Endothelial cell of umbilical vein (primary cell): ENCODE results near the gene PSENEN.

Source experiments
- EZH2 ChIP-seq: IDR thresholded peaks from 2 replicates; pipeline ENCODE4 v1.6.1; 2012; ENCODE audit warnings: borderline replicate concordance, low read depth, mild to moderate bottlenecking, moderate library complexity, low read length, inconsistent platforms; ENCODE audit not compliant: severe bottlenecking
- GATA2 ChIP-seq: IDR thresholded peaks from 2 replicates; pipeline ENCODE4 v1.7.0; 2011; ENCODE audit warnings: low read depth, mild to moderate bottlenecking, moderate library complexity, mixed read lengths, low read length; ENCODE audit not compliant: insufficient read length, insufficient read depth
- MYC ChIP-seq: IDR thresholded peaks from one replicate; pipeline ENCODE4 v1.6.1; 2011; ENCODE audit warnings: mild to moderate bottlenecking, low read depth, low read length
- POLR2A ChIP-seq: IDR thresholded peaks from 2 replicates; pipeline ENCODE4 v1.6.1; 2012; ENCODE audit warnings: low read depth, mild to moderate bottlenecking, control low read depth, low read length
- POLR2AphosphoS5 ChIP-seq: IDR thresholded peaks from 2 replicates; pipeline ENCODE4 v1.6.1; 2012; ENCODE audit warnings: low read depth, mild to moderate bottlenecking, control low read depth, low read length, moderate library complexity; ENCODE audit not compliant: insufficient read depth
- TF ChIP-seq, protein P1 (sequence below), 2 donors: IDR thresholded peaks; 1 replicate in 1 of 2; 2 replicates in 1 of 2; pipeline ENCODE4 v1.5.1; 2011; ENCODE audit warnings: low read length in 2 of 2, mild to moderate bottlenecking in 2 of 2, moderate library complexity in 2 of 2, control low read depth in 1 of 2, inconsistent platforms in 1 of 2, low read depth in 1 of 2; ENCODE audit not compliant: insufficient read depth in 1 of 2; ENCODE audit errors: extremely low read depth in 1 of 2

DNA sequence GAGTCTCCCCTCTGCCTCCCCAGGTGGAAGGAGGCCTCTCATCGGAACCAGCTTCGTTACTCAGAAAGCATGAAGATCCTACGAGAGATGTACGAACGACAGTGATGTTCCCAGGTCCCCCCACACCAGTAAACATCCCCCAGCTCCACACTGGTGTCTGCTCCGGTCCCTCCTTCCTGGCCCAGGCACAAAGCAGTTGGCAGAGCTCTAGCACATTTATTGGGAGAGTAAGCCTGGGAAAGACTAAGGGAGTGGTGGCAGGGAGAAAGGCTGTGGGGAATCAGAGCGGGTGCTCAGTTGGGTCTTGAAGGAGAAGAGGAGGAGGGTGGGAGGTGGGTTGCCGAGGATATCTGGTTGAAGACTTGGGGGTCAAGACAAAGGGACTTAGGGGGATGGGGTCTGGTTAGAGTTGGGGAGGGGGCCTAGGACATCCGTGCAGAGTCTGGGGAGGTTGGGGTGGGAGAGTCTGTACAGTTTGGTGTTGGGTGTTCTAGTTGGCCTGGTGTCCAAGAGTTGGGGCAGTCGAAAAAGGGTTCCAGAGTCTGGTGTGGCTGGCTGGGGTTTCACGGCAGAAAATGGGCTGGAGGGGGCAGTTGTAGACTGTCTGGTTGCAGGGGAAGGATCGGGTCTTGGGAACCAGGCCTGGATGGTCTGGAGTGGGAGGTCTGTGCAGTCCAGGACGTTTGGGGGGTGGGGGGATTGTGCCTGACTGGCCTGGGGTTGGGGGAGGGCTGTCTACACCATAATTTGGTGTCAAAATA lies 9.1 kb downstream of the PSENEN start:
- TF ChIP-seq, protein P1, sequence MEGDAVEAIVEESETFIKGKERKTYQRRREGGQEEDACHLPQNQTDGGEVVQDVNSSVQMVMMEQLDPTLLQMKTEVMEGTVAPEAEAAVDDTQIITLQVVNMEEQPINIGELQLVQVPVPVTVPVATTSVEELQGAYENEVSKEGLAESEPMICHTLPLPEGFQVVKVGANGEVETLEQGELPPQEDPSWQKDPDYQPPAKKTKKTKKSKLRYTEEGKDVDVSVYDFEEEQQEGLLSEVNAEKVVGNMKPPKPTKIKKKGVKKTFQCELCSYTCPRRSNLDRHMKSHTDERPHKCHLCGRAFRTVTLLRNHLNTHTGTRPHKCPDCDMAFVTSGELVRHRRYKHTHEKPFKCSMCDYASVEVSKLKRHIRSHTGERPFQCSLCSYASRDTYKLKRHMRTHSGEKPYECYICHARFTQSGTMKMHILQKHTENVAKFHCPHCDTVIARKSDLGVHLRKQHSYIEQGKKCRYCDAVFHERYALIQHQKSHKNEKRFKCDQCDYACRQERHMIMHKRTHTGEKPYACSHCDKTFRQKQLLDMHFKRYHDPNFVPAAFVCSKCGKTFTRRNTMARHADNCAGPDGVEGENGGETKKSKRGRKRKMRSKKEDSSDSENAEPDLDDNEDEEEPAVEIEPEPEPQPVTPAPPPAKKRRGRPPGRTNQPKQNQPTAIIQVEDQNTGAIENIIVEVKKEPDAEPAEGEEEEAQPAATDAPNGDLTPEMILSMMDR (IDR thresholded peaks at IDR 0.05; ENCODE audit: extremely low read depth in 1 of 2, insufficient read depth in 1 of 2, low read depth in 1 of 2, low read length in 2 of 2): no peak
- no peak for TF ChIP-seq POLR2A
- TF ChIP-seq EZH2: no peak
- TF ChIP-seq MYC: no peak
- no peak for TF ChIP-seq GATA2
- no peak for TF ChIP-seq POLR2AphosphoS5
